Chondrocyte (in vitro differentiated cells): ENCODE results near the gene WNK2. TPM values are rescaled to one million over a fixed set of nuclear protein-coding genes. Genes with fewer than 3 reads are reported as not detected.

Experiments used
- DNase-seq: peaks from one replicate; pipeline ENCODE4 v3.0.0; 2021; ENCODE audit warnings: mixed read lengths, low spot score
- H3K27ac Mint-ChIP-seq: one replicate; pipeline ENCODE4 v1.8.0; 2021; ENCODE audit warnings: mild to moderate bottlenecking, moderate library complexity, mixed read lengths; ENCODE audit not compliant: unreplicated experiment
- H3K27me3 Mint-ChIP-seq: 2 replicates; pipeline ENCODE4 v1.8.0; 2021; ENCODE audit warnings: low read depth, mixed read lengths
- H3K36me3 Mint-ChIP-seq: 2 replicates; pipeline ENCODE4 v1.8.0; 2021; ENCODE audit warnings: low read depth, mixed read lengths
- H3K4me1 Mint-ChIP-seq: 2 replicates; pipeline ENCODE4 v1.8.0; 2021; ENCODE audit warnings: low read depth, mild to moderate bottlenecking, mixed read lengths
- H3K4me3 Mint-ChIP-seq: one replicate; pipeline ENCODE4 v1.8.0; 2021; ENCODE audit warnings: mild to moderate bottlenecking, moderate library complexity, mixed read lengths; ENCODE audit not compliant: unreplicated experiment
- H3K9me3 Mint-ChIP-seq: 2 replicates; pipeline ENCODE4 v1.8.0; 2021; ENCODE audit warnings: low read depth, mixed read lengths
- CTCF ChIP-seq: fragments of 200-600 bp; sonication (generic); IDR thresholded peaks from 2 replicates; pipeline ENCODE4 v1.5.0; 2021; ENCODE audit warnings: antibody characterized with exemption, mild to moderate bottlenecking, moderate library complexity
- total RNA-seq: library from RNA; stranded (reverse); gene quantifications from 3 replicates; pipeline ENCODE4 v1.2.1, GENCODE V29; 2021

The WNK2 gene
- total RNA-seq, 1 donor from 2014 or later = 2.3 TPM

- Mint-ChIP-seq H3K27ac (no peak overlapping the region), H3K27me3 (no peaks in the 10 kb centered on the region), H3K4me1 (peaks cover 8% of the 10 kb centered on the region), H3K36me3 (no peaks in the 10 kb centered on the region), H3K9me3 (no peaks in the 10 kb centered on the region), H3K4me3 (no peak overlapping the region)
- no peak for DNase-seq
- no peak for TF ChIP-seq CTCF
These were observed 35.2 kb upstream of the WNK2 start for GRCh38 chr9:93148721-93149120.

- TF ChIP-seq CTCF = no peak
- H3K4me1 Mint-ChIP-seq = peaks cover 4% of the 10 kb centered on the region
These were observed 34.6 kb upstream of the WNK2 start for GRCh38 chr9:93149361-93149760.

GRCh38 chr9:93151097-93151784 lies 32.7 kb upstream of the WNK2 start:
- Mint-ChIP-seq H3K9me3 (no peaks in the 10 kb centered on the region), H3K27me3 (no peaks in the 10 kb centered on the region), H3K4me1 (no peaks in the 10 kb centered on the region), H3K36me3 (no peaks in the 10 kb centered on the region), H3K4me3 (no peak overlapping the region), H3K27ac (no peak overlapping the region)
- TF ChIP-seq CTCF = no peak
- DNase-seq = no peak

More at GRCh38 chr9:93149361-93149760, 34.6 kb upstream of the WNK2 start:
- no peak for DNase-seq
- H3K36me3 Mint-ChIP-seq = no peaks in the 10 kb centered on the region
- no peaks in the 10 kb centered on the region for H3K27me3 Mint-ChIP-seq
- H3K4me3 Mint-ChIP-seq = no peak overlapping the region
- no peak overlapping the region for H3K27ac Mint-ChIP-seq
- H3K9me3 Mint-ChIP-seq = no peaks in the 10 kb centered on the region

- no peak overlapping the region for H3K27ac Mint-ChIP-seq
- H3K9me3 Mint-ChIP-seq = no peaks in the 10 kb centered on the region
- no peak overlapping the region for H3K4me3 Mint-ChIP-seq
- peak; percentile 75 for TF ChIP-seq CTCF
- no peaks in the 10 kb centered on the region for H3K36me3 Mint-ChIP-seq
- peaks cover under 1% of the 10 kb centered on the region for H3K4me1 Mint-ChIP-seq
- no peaks in the 10 kb centered on the region for H3K27me3 Mint-ChIP-seq
- DNase-seq = no peak
These were observed 29.5 kb upstream of the WNK2 start for GRCh38 chr9:93154293-93154903.

GRCh38 chr9:93155716-93156474 lies 28.0 kb upstream of the WNK2 start:
- no peak for DNase-seq
- H3K36me3 Mint-ChIP-seq = no peaks in the 10 kb centered on the region
- no peak overlapping the region for H3K4me3 Mint-ChIP-seq
- H3K27me3 Mint-ChIP-seq = no peaks in the 10 kb centered on the region
- H3K9me3 Mint-ChIP-seq = no peaks in the 10 kb centered on the region
- H3K27ac Mint-ChIP-seq = no peak overlapping the region
- TF ChIP-seq CTCF = no peak
- peaks cover 9% of the 10 kb centered on the region for H3K4me1 Mint-ChIP-seq
